ENCODE measurements around the gene ENKUR.
"Not testable (repeated sequence)": the region's sequence is repeated elsewhere in the genome, so short reads cannot be mapped to it uniquely, and the experiment has no call there.

ENKUR gene

DNA sequence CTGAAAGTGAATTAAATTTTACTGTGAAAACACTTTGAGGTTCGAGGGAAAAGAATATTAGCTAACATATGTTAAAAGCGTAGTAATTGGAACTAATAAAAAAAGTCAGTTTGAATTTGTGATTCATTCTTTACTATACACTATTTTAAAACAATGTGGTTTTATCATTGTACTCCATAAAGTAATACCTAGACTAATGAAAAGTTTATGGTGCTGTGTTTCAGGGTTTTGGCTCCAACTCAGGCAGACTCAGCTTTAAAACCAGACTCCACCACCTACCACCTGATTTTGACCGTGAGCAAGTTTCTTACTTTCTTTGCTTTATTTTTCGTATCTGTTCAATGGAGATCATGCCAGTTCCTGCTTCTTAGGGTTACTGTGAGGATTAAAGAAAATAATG lies 54.4 kb downstream of the ENKUR start:
- Histone ChIP-seq H3K4me1 (ENCODE audit: low read length) (no peaks in the 10 kb centered on the region), H3K9me3 (ENCODE audit: insufficient read depth, low read length) (no peaks in the 10 kb centered on the region), H3K27ac (ENCODE audit: low read length) (no peak overlapping the region), H3K36me3 (replicated peaks; ENCODE audit: low read depth, low read length) (no peaks in the 10 kb centered on the region), H3K4me3 (ENCODE audit: low read length) (no peak overlapping the region), H3K27me3 (ENCODE audit: low read depth, low read length) (no peaks in the 10 kb centered on the region; the same call in 1 of the 2 replicates), H2AFZ (ENCODE audit: low read depth, low read length) (no peak overlapping the region), H3K4me2 (ENCODE audit: low read length) (no peak overlapping the region), H4K20me1 (ENCODE audit: insufficient read depth, low read length) (no peaks in the 10 kb centered on the region), H3K79me2 (ENCODE audit: low read length) (no peaks in the 10 kb centered on the region), H3K9ac (ENCODE audit: low read length) (no peak overlapping the region)
- TF ChIP-seq CTCF (IDR thresholded peaks at IDR 0.05; ENCODE audit: low read depth, low read length) (no peak), EZH2phosphoT487 (IDR thresholded peaks at IDR 0.05; ENCODE audit: low read depth) (no peak)

GRCh38 chr10:24959382-24959730 lies 56.6 kb downstream of the ENKUR start:
- Histone ChIP-seq H3K79me2 (ENCODE audit: low read length) (no peaks in the 10 kb centered on the region), H3K4me1 (ENCODE audit: low read length) (no peaks in the 10 kb centered on the region), H3K4me2 (ENCODE audit: low read length) (no peak overlapping the region), H3K27me3 (ENCODE audit: low read depth, low read length) (no peaks in the 10 kb centered on the region; the same call in 1 of the 2 replicates), H3K9ac (ENCODE audit: low read length) (no peak overlapping the region), H3K9me3 (ENCODE audit: insufficient read depth, low read length) (no peaks in the 10 kb centered on the region), H3K27ac (ENCODE audit: low read length) (no peak overlapping the region), H3K36me3 (replicated peaks; ENCODE audit: low read depth, low read length) (no peaks in the 10 kb centered on the region), H3K4me3 (ENCODE audit: low read length) (no peak overlapping the region), H2AFZ (ENCODE audit: low read depth, low read length) (no peak overlapping the region), H4K20me1 (ENCODE audit: insufficient read depth, low read length) (no peaks in the 10 kb centered on the region)
- TF ChIP-seq CTCF (IDR thresholded peaks at IDR 0.05; ENCODE audit: low read depth, low read length) (no peak), EZH2phosphoT487 (IDR thresholded peaks at IDR 0.05; ENCODE audit: low read depth) (no peak)

GRCh38 chr10:24958721-24959381 lies 57.1 kb downstream of the ENKUR start:
- H3K79me2 ChIP-seq (ENCODE audit: low read length): no peaks in the 10 kb centered on the region
- H3K4me3 ChIP-seq (ENCODE audit: low read length): no peak overlapping the region
- H3K4me1 ChIP-seq (ENCODE audit: low read length): no peaks in the 10 kb centered on the region
- no peak overlapping the region for H3K9ac ChIP-seq (ENCODE audit: low read length)
- H3K27me3 ChIP-seq (ENCODE audit: low read depth, low read length): no peaks in the 10 kb centered on the region; the same call in 1 of the 2 replicates
- no peaks in the 10 kb centered on the region for H3K9me3 ChIP-seq (ENCODE audit: insufficient read depth, low read length)
- no peak overlapping the region for H3K27ac ChIP-seq (ENCODE audit: low read length)
- no peaks in the 10 kb centered on the region for H3K36me3 ChIP-seq (replicated peaks; ENCODE audit: low read depth, low read length)
- H2AFZ ChIP-seq (ENCODE audit: low read depth, low read length): no peak overlapping the region
- TF ChIP-seq EZH2phosphoT487 (IDR thresholded peaks at IDR 0.05; ENCODE audit: low read depth): no peak
- no peak for TF ChIP-seq CTCF (IDR thresholded peaks at IDR 0.05; ENCODE audit: low read depth, low read length)
- no peaks in the 10 kb centered on the region for H4K20me1 ChIP-seq (ENCODE audit: insufficient read depth, low read length)
- no peak overlapping the region for H3K4me2 ChIP-seq (ENCODE audit: low read length)

DNA sequence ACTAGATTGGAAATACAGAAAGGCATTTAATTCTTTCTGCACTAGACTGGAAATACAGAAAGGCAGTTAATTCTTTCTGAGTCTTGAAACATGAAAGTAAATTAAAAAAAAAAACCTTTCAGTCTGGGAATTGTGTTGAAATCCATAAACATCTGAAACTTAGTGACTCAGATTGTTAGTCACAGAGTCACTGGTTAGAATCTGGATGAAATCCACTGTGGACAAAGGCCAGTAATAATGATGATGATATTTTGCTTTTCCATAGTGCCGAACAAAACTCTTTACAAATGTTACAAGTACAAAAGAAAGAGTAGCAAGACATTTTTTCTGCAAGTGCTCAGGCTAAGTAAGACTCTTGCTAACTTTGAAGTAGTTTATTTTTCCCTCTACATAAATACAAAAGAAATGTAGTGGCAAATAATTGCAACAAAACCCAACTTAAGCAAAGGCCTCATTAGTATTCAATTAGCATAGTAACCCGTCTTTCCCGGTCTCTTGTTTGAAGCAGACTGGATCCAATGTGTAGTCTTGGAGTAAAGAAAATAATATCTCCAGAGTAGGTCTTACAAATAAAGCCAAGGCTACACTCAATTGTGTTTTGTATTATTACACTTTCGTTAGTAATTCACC lies 57.8 kb downstream of the ENKUR start:
- Histone ChIP-seq H2AFZ (ENCODE audit: low read depth, low read length) (no peak overlapping the region), H3K36me3 (replicated peaks; ENCODE audit: low read depth, low read length) (no peaks in the 10 kb centered on the region), H3K27me3 (ENCODE audit: low read depth, low read length) (no peaks in the 10 kb centered on the region; the same call in 1 of the 2 replicates), H3K4me3 (ENCODE audit: low read length) (no peak overlapping the region), H4K20me1 (ENCODE audit: insufficient read depth, low read length) (no peaks in the 10 kb centered on the region), H3K4me2 (ENCODE audit: low read length) (no peak overlapping the region), H3K9me3 (ENCODE audit: insufficient read depth, low read length) (no peaks in the 10 kb centered on the region), H3K79me2 (ENCODE audit: low read length) (no peaks in the 10 kb centered on the region), H3K4me1 (ENCODE audit: low read length) (no peaks in the 10 kb centered on the region), H3K27ac (ENCODE audit: low read length) (no peak overlapping the region), H3K9ac (ENCODE audit: low read length) (no peak overlapping the region)
- TF ChIP-seq EZH2phosphoT487 (IDR thresholded peaks at IDR 0.05; ENCODE audit: low read depth) (no peak), CTCF (IDR thresholded peaks at IDR 0.05; ENCODE audit: low read depth, low read length) (no peak)

DNA sequence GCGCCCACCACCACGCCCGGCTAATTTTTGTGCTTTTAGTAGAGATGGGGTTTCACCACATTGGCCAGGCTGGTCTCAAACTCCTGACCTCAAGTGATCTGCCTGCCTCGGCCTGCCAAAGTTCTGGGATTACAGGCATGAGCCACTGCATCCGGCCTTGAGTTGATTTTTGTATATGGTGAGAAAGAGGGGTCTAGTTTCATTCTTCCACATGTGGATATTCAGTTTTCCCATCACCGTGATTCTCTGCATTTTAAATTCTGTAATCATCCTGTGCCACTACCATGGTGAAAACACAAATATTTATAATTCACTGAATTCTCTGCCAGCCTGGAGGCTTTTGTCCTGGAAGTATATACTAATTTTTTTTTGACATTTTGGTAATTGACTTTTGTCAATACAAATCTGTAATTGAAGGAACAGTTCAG lies 58.3 kb downstream of the ENKUR start:
- not testable (repeated sequence) for H3K79me2 ChIP-seq (ENCODE audit: low read length); H4K20me1 ChIP-seq (ENCODE audit: insufficient read depth, low read length); H3K4me2 ChIP-seq (ENCODE audit: low read length); H3K27me3 ChIP-seq (ENCODE audit: low read depth, low read length); H3K9me3 ChIP-seq (ENCODE audit: insufficient read depth, low read length); H3K4me1 ChIP-seq (ENCODE audit: low read length); H3K36me3 ChIP-seq (replicated peaks; ENCODE audit: low read depth, low read length); H3K27ac ChIP-seq (ENCODE audit: low read length); H3K9ac ChIP-seq (ENCODE audit: low read length); H2AFZ ChIP-seq (ENCODE audit: low read depth, low read length); H3K4me3 ChIP-seq (ENCODE audit: low read length)
